H9 (cell line): ENCODE data around the gene RUNX1. TPM values are rescaled to one million over a fixed set of nuclear protein-coding genes. Genes with fewer than 3 reads are reported as not detected.

Experiments used
- DNase-seq: peaks from one replicate; pipeline ENCODE4 v3.0.0-alpha.2; 2017
- H2AFZ ChIP-seq: one replicate; pipeline ENCODE4 v1.6.1; 2013; ENCODE audit warnings: mild to moderate bottlenecking, low read length, control low read depth, moderate library complexity
- H2AK5ac ChIP-seq: 2 replicates; pipeline ENCODE4 v1.6.1; 2013; ENCODE audit warnings: low read length, control low read depth, mixed read lengths; ENCODE audit not compliant: insufficient read length
- H2BK120ac ChIP-seq: one replicate; pipeline ENCODE4 v1.6.1; 2013; ENCODE audit warnings: low read depth, mild to moderate bottlenecking, low read length, control low read depth, inconsistent platforms; ENCODE audit not compliant: poor library complexity, severe bottlenecking
- H2BK12ac ChIP-seq: 2 replicates; pipeline ENCODE4 v1.6.1; 2013; ENCODE audit warnings: low read length, control low read depth, mixed read lengths, low read depth; ENCODE audit not compliant: insufficient read length
- H2BK15ac ChIP-seq: 2 replicates; pipeline ENCODE4 v1.6.1; 2013; ENCODE audit warnings: low read depth, low read length, control low read depth
- H2BK20ac ChIP-seq: one replicate; pipeline ENCODE4 v1.6.1; 2013; ENCODE audit warnings: low read depth, mild to moderate bottlenecking, low read length, control low read depth, inconsistent platforms; ENCODE audit not compliant: poor library complexity, severe bottlenecking
- H2BK5ac ChIP-seq: 2 replicates; pipeline ENCODE4 v1.6.1; 2013; ENCODE audit warnings: low read length, control low read depth, mixed read lengths; ENCODE audit not compliant: insufficient read length
- H3K14ac ChIP-seq: 2 replicates; pipeline ENCODE4 v1.6.1; 2013; ENCODE audit warnings: low read length, control low read depth; ENCODE audit not compliant: insufficient read depth
- H3K18ac ChIP-seq: 2 replicates; pipeline ENCODE4 v1.6.1; 2013; ENCODE audit warnings: low read depth, mild to moderate bottlenecking, mixed read lengths, low read length, control low read depth; ENCODE audit not compliant: insufficient read length
- H3K23ac ChIP-seq: 2 replicates; pipeline ENCODE4 v1.6.1; 2013; ENCODE audit warnings: low read length, control low read depth, mixed read lengths, low read depth; ENCODE audit not compliant: insufficient read length
- H3K23me2 ChIP-seq: 2 replicates; pipeline ENCODE4 v1.6.1; 2013; ENCODE audit warnings: low read depth, mild to moderate bottlenecking, mixed read lengths, low read length, control low read depth; ENCODE audit not compliant: insufficient read length, poor library complexity, severe bottlenecking
- H3K27ac ChIP-seq: 2 replicates; pipeline ENCODE4 v1.5.1; 2013; ENCODE audit warnings: low read length, control low read depth, mixed read lengths, low read depth; ENCODE audit not compliant: insufficient read length
- H3K27me3 ChIP-seq: 2 replicates; pipeline ENCODE4 v1.6.1; 2013; ENCODE audit warnings: low read length, control low read depth, inconsistent platforms; ENCODE audit not compliant: insufficient read depth
- H3K4ac ChIP-seq: 2 replicates; pipeline ENCODE4 v1.6.1; 2013; ENCODE audit warnings: low read depth, mild to moderate bottlenecking, control low read depth, inconsistent platforms, low read length, moderate library complexity
- H3K4me1 ChIP-seq: 2 replicates; pipeline ENCODE4 v1.6.1; 2013; ENCODE audit warnings: low read length, control low read depth, inconsistent platforms; ENCODE audit not compliant: insufficient read depth
- H3K4me2 ChIP-seq: 2 replicates; pipeline ENCODE4 v1.6.1; 2013; ENCODE audit warnings: low read length, control low read depth, mixed read lengths; ENCODE audit not compliant: insufficient read length, insufficient read depth
- H3K56ac ChIP-seq: 2 replicates; pipeline ENCODE4 v1.6.1; 2013; ENCODE audit warnings: low read depth, mild to moderate bottlenecking, mixed read lengths, low read length, control low read depth; ENCODE audit not compliant: insufficient read length
- H3K79me1 ChIP-seq: 2 replicates; pipeline ENCODE4 v1.6.1; 2013; ENCODE audit warnings: low read depth, mild to moderate bottlenecking, moderate library complexity, low read length, control low read depth, inconsistent platforms; ENCODE audit not compliant: insufficient read depth, poor library complexity, severe bottlenecking
- H3K79me2 ChIP-seq: 2 replicates; pipeline ENCODE4 v1.6.1; 2013; ENCODE audit warnings: low read length, control low read depth, inconsistent platforms; ENCODE audit not compliant: insufficient read depth
- H3K9ac ChIP-seq: 2 replicates; pipeline ENCODE4 v1.6.1; 2013; ENCODE audit warnings: low read length, control low read depth, mixed read lengths; ENCODE audit not compliant: insufficient read length; ENCODE audit errors: extremely low read depth
- H3K9me3 ChIP-seq: one replicate; pipeline ENCODE4 v1.6.1; 2013; ENCODE audit warnings: low read depth, low read length, inconsistent platforms; ENCODE audit not compliant: control insufficient read depth
- H3T11ph ChIP-seq: one replicate; pipeline ENCODE4 v1.6.1; 2013; ENCODE audit warnings: mild to moderate bottlenecking, low read length, control low read depth, inconsistent platforms
- H4K20me1 ChIP-seq: one replicate; pipeline ENCODE4 v1.6.1; 2013; ENCODE audit not compliant: control insufficient read depth, insufficient read length, insufficient read depth
- H4K5ac ChIP-seq: 2 replicates; pipeline ENCODE4 v1.6.1; 2013; ENCODE audit warnings: low read depth, mild to moderate bottlenecking, mixed read lengths, low read length, control low read depth; ENCODE audit not compliant: insufficient read length
- H4K8ac ChIP-seq: replicated peaks from 2 replicates; pipeline ENCODE4 v1.6.1; 2013; ENCODE audit warnings: low read length, control low read depth, mixed read lengths, low read depth; ENCODE audit not compliant: insufficient read length
- H4K91ac ChIP-seq: 2 replicates; pipeline ENCODE4 v1.6.1; 2013; ENCODE audit warnings: low read depth, mild to moderate bottlenecking, moderate library complexity, mixed read lengths, low read length, control low read depth; ENCODE audit not compliant: insufficient read length
- H3K27ac Mint-ChIP-seq, 3 experiments: 2 replicates in 2 of 3; 3 replicates in 1 of 3; pipeline ENCODE4 v1.8.0; 2020 to 2021; ENCODE audit warnings: mixed read lengths in 3 of 3, mild to moderate bottlenecking in 1 of 3, moderate library complexity in 1 of 3
- H3K27me3 Mint-ChIP-seq: 2 replicates; pipeline ENCODE4 v1.8.0; 2021; ENCODE audit warnings: low read depth, mild to moderate bottlenecking, moderate library complexity, mixed read lengths
- H3K36me3 Mint-ChIP-seq, 3 experiments: 2 replicates in 2 of 3; 3 replicates in 1 of 3; pipeline ENCODE4 v1.8.0; 2020 to 2021; ENCODE audit warnings: low read depth in 3 of 3, mixed read lengths in 3 of 3; ENCODE audit not compliant: insufficient read depth in 1 of 3
- H3K4me1 Mint-ChIP-seq, 2 experiments: 2 replicates each; pipeline ENCODE4 v1.8.0; 2020; ENCODE audit warnings: mixed read lengths in 2 of 2
- H3K4me3 Mint-ChIP-seq, 2 experiments: 2 replicates in 1 of 2; 3 replicates in 1 of 2; pipeline ENCODE4 v1.8.0; 2020 to 2021; ENCODE audit warnings: mild to moderate bottlenecking in 2 of 2, mixed read lengths in 2 of 2, moderate library complexity in 1 of 2
- H3K9me3 Mint-ChIP-seq, 2 experiments: 2 replicates in 1 of 2; 3 replicates in 1 of 2; pipeline ENCODE4 v1.8.0; 2020; ENCODE audit warnings: mild to moderate bottlenecking in 2 of 2, mixed read lengths in 2 of 2, moderate library complexity in 1 of 2
- CTCF ChIP-seq: fragments of 200-600 bp; sonication (generic); conservative IDR thresholded peaks from 3 replicates; pipeline ENCODE4 v1.8.0; 2021; ENCODE audit warnings: antibody characterized with exemption, mild to moderate bottlenecking
- WGBS: extraction: QIAGEN DNeasy Blood & Tissue Kit; methylation state at CpG from one replicate; pipeline ENCODE4 v1.1.7; 2013; ENCODE audit warnings: missing lambda C conversion rate, low lambda C conversion rate, mixed read lengths; ENCODE audit not compliant: insufficient read length; ENCODE audit errors: extremely low coverage; 5-methylcytosine and 5-hydroxymethylcytosine counted together
- total RNA-seq: library from RNA; stranded (reverse); gene quantifications from 2 replicates; pipeline ENCODE4 v1.2.1, GENCODE V29; 2021

Gene RUNX1
- total RNA-seq, 1 experiment from 2014 or later = 0.72 TPM

GRCh38 chr21:34950980-34951379, 98.1 kb downstream of the RUNX1 start:
- Histone ChIP-seq H3K4me1 (no peaks in the 10 kb centered on the region), H3K23me2 (no peaks in the 10 kb centered on the region), H3K9me3 (no peaks in the 10 kb centered on the region), H3K27me3 (no peaks in the 10 kb centered on the region), H3K4me2 (no peak overlapping the region), H2AFZ (no peak overlapping the region), H3K56ac (no peak overlapping the region), H2BK12ac (no peak overlapping the region), H3K14ac (no peak overlapping the region), H3K27ac (no peak overlapping the region), H3K23ac (no peak overlapping the region), H2BK5ac (no peak overlapping the region), H4K8ac (no peak overlapping the region), H3K9ac (no peak overlapping the region), H3K4ac (no peak overlapping the region), H2AK5ac (no peak overlapping the region), H2BK15ac (no peak overlapping the region), H4K20me1 (no peaks in the 10 kb centered on the region), H3K18ac (no peak overlapping the region), H2BK20ac (no peak overlapping the region), H4K5ac (no peak overlapping the region), H4K91ac (no peak overlapping the region), H2BK120ac (no peak overlapping the region), H3K79me1 (no peaks in the 10 kb centered on the region), H3K79me2 (no peaks in the 10 kb centered on the region), H3T11ph (no peak overlapping the region)
- Mint-ChIP-seq H3K4me3 (no peak overlapping the region), H3K36me3 (no peaks in the 10 kb centered on the region; a peak in 1 of 7 replicates), H3K9me3 (no peaks in the 10 kb centered on the region), H3K27me3 (peaks cover 8% of the 10 kb centered on the region), H3K4me1 (peaks cover 5 to 8% of the 10 kb centered on the region in 2 experiments), H3K27ac (no peak overlapping the region)
- TF ChIP-seq CTCF = no peak
- WGBS = no CpG with 5 or more reads among the region's 4 CpGs
- DNase-seq = no peak
